Stimulated activated CD8-positive, alpha-beta memory T cell treated with anti-CD3 and anti-CD28 coated beads, Interleukin-2, amount 100 ng/mL, for 48 hours (primary cell): ENCODE data around the gene RITA1.
"Not testable (repeated sequence)": the region's sequence is repeated elsewhere in the genome, so short reads cannot be mapped to it uniquely, and the experiment has no call there.

ENCODE experiments used
- DNase-seq, 2 donors: peaks; one replicate each; pipeline ENCODE4 v3.0.0-alpha.2; 2020; ENCODE audit warnings: low read depth in 2 of 2

The RITA1 gene

GRCh38 chr12:113202300-113203075, 17.0 kb downstream of the RITA1 start:
- no peak for DNase-seq

- DNase-seq = no peak
Measured at GRCh38 chr12:113203852-113204760, 18.6 kb downstream of the RITA1 start.

- no peak for DNase-seq
Measured at GRCh38 chr12:113204804-113205203, 19.3 kb downstream of the RITA1 start.

- not testable (repeated sequence) for DNase-seq
Measured at GRCh38 chr12:113206802-113207201, 21.3 kb downstream of the RITA1 start.

GRCh38 chr12:113207613-113208040, 22.1 kb downstream of the RITA1 start:
- no peak for DNase-seq

- peak; percentile 34 to 49 for DNase-seq
Measured at GRCh38 chr12:113208041-113208934, 22.8 kb downstream of the RITA1 start.

GRCh38 chr12:113211160-113211559, 25.6 kb downstream of the RITA1 start:
- no peak for DNase-seq

GRCh38 chr12:113214895-113215400, 29.4 kb downstream of the RITA1 start:
- no peak for DNase-seq

GRCh38 chr12:113216027-113216426, 30.5 kb downstream of the RITA1 start:
- DNase-seq = no peak

- no peak for DNase-seq
Measured at GRCh38 chr12:113220593-113221180, 35.2 kb downstream of the RITA1 start.

GRCh38 chr12:113221181-113221996, 35.9 kb downstream of the RITA1 start, which contains the start of gene TPCN1:
Gene TPCN1, plus strand, starts transcription at chr12:113221464. Its CDS starts 5,389 bp downstream, at chr12:113226853.
- DNase-seq = peak; percentile 97 to 99

GRCh38 chr12:113221997-113222729, 36.6 kb downstream of the RITA1 start:
- DNase-seq = no peak

- no peak for DNase-seq
Measured at GRCh38 chr12:113222730-113223531, 37.4 kb downstream of the RITA1 start.

GRCh38 chr12:113224955-113225354, 39.4 kb downstream of the RITA1 start:
- no peak for DNase-seq

- no peak for DNase-seq
Measured at GRCh38 chr12:113226696-113227568, 41.4 kb downstream of the RITA1 start.

GRCh38 chr12:113227686-113228391, 42.3 kb downstream of the RITA1 start:
- no peak for DNase-seq
